ENCODE data around the gene APCDD1.

Gene APCDD1

DNA sequence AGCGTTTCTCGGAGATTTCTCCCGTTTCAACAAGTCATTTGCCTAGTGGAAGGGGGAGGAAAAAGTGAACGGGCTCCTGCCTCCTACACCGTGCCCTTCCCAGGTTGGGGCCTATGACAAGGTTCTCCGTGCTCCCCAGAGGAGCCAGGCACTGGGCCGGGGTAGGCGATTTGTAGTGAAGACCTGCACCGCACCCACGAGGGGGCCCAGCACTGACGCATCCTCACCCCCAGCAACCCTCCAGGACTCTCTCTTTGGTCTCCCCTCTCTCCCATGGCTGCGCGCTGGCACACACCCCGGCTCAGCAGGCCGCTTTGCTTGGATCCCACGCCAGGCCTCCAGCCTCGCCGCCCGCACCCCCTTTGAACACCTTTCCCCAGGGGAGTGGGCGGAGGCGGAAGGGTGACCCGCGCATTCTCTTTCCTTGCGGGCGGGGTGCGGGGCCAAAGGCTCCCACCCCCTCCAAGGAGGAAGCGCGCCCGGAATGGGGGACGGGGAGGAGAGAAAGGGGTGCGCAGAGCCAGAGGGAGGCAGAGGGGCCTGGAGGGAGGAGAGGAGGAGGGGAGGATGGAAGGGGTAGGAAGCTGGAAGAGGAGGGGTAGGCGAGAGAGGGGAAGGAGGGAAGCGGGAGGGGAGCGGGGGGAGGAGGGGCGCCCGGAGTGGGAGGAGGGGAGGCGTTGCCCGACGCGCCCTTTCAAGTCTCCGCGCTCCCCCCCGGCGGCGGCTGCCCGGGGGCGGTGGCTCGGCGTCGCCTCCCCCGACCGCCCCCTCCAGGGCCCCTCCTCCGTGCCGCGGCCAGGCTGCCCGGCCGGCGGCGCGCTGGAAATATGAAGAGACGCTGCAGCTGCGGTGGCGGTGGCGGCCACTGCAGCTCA is at the start of gene APCDD1:
Gene APCDD1 (plus strand): TSS at position 830 of the 875 bp plus-strand sequence. CDS start 347 bp downstream, outside the sequence.
- no peak for DNase-seq

DNA sequence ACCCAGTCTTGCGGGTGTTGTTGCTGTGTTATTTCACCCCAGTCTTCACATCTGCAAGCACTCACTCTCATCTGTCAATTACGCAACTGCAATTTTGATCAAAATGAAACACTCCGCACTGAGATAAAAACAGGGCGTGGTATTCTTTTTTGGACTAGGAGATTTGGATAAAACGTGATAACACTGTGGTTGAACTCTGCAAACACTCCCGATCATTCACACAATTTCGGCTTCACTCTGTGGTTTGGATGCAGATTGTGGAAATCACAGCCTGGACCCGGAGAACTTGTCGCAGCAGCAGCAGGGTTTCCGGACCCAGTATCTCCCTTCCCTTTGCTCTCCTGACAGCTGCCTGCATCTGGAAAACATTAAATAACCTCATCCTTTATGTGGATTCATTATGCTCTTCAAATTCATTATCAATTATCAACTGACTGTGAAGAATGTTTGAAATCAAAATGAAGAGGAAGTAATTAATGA is 49.4 kb upstream of the APCDD1 start:
- no peak for DNase-seq

DNA sequence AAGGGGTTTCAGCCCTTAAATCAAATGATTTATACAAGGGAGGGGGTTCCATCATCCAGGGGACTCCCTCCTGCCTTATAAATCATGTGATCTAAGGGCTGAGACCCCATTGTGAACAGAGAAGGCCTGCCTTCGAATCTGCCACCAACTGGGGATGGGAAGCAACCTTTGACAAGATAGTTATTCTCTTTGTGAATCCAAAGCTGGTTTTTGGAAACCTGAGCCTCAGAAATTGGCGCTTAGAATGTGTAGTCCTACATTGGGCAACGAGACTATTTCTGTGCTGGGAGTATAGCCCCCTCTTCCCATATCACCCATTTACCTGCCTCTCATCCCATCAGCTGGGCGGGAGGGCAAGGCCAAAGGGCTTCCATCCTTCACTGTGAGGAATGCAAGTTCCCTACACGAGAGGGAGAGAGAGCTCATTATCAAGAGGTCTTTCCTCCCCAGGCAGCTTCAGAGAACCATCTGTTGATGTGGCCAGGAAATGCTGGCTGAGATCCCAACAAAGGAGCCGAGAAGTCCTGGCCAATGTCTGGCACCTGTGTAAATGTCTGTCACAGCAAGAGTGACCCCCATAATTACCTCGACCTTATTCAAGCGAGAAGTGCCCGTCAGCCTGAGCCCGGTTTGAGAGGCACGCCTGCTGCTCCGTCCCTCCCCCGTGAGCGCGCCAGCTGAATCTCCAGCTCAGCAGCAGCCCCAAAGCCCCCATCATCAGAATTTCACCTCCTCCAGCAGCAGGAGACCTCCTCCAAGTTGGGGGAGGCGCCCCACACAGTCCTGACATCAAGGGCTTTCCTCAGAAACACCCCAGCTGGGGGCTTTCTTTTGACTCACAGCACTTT is 48.4 kb upstream of the APCDD1 start:
- no peak for DNase-seq

DNA sequence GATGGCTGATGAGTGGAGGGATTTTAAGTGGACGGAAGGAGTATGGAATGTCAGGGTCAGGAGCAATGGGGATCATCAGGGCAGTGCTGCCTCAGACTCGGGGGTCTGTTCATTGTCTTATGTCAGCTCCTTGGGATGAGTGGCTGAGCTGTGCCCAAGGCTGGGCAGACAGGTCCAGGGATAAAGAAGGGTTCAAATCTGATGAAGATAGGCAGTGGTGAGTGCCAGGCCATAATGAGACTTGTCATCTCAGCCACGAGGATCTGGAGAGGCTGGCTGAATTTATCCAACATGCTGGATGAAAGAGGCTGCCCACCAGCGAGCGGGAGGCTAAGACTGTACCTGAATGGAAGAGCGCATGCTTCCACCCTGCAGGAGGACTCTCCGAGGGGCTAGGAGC is 46.3 kb upstream of the APCDD1 start:
- DNase-seq: no peak

DNA sequence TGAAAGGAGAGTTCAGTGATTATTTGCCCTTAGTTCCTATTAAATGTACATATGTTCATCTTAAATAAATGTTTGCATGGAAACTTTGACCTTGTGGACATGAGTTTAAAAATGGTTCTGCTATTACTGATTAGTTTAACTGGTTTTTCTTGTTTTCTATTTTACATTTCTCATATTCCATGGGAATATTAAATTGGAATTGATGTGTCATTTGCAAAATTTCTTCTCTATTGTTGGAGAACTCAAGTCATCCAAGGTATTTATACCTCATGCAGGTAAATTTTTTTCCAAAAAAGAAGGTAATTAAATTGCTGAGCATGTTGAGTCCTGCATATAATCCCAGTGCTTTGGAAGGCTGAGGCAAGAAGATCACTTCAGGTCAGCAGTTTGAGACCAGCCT is 45.4 kb upstream of the APCDD1 start:
- no peak for DNase-seq

DNA sequence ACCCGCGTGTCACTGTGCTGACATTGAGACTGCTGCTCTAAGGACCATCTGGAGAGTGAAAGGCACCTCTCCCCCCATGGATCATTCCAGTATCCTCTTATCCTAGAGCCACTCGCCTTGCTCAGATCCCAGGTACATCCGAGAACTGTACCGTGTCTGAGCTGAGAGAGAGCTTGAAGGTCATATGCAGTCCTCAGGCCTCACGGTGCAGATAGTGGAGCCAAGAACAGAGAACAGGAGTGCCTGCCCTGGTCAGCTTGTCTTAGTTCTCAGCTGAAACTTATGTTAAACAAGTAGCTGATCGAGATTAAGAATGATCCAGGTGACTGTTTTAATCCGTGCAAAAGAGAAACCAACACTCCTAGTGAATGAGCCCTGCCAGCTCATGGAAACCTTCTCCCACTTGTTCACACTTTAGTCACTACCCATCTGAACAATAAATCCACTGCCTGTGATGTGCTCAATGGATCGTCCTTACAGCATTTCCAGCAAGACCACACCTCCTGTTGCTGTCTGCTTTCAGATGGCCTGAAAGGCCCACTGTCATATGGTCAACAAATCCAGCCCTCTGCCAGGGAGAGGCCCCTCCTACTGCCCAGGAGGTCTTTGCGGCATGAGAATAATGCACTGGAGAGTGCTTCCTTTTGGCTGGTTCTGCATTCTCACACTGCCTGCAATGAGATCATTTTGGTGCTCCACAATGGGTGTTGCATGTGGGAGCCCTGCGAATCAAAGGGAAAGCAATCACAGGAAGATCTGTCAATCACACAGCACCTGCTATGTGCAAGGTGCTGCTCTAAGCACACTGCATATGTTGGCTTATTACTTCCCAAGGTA is 43.7 kb upstream of the APCDD1 start:
- DNase-seq: no peak

DNA sequence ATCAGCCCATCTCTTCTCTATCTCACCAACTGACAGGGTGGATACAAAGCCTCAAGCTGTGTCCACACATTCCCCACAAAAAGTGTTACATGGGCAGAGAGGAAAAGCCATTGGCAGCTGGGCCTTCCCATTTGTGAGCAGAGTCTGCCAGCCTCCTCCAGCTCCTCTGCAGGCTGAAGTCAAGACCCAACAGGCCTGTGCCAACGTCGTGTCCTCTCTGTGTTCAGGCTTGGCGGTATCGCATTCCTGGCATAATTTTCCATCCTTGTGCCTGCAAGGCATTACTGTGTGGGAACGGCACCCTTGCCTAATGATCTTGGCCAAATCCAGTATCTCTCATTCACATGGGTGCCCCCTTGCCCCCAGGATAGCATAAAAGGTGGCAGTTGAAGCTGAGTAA is 41.5 kb upstream of the APCDD1 start:
- no peak for DNase-seq

DNA sequence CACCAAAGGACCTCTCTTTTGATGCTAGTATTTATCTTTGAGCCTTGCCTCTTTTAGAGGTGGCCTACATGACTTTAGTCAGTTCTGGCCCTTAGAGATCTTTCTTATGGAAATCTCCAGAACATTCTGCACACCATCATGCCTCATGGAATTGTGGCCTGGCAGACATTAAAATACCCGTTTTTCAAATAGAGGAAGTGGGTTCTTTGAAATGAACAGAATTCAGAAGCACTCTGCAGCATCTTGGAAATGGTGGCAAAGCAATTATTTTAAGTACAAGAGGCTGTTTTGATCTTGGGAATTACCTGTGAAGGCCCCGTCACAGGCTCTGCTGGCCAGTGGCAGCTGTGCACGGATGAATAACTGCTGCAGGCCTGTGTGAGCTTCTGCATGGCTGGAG is 40.7 kb upstream of the APCDD1 start:
- no peak for DNase-seq

DNA sequence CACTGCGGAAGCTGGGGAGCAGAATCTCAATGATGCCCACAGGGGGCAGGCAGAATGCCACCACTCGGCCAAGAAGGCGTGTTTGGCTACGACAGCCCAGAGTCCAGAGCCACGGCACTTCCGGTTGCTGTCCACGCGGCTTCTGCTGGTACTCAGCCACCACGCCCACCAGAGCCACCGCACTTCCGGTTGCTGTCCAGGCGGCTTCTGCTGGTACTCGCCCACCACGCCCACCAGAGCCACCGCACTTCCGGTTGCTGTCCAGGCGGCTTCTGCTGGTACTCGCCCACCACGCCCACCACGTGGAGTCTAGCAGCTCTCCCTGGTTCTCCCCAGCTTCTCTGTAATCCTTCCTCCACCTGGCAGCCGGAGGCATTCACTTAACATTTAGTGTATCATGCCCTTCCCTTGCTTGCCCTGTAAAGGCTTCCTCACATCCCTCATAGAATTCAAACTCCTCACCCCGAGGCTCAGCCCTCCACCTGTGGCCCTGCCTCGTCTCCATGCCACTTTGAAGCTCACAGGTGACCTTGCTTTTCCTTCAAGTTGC is 40.1 kb upstream of the APCDD1 start:
- no peak for DNase-seq

DNA sequence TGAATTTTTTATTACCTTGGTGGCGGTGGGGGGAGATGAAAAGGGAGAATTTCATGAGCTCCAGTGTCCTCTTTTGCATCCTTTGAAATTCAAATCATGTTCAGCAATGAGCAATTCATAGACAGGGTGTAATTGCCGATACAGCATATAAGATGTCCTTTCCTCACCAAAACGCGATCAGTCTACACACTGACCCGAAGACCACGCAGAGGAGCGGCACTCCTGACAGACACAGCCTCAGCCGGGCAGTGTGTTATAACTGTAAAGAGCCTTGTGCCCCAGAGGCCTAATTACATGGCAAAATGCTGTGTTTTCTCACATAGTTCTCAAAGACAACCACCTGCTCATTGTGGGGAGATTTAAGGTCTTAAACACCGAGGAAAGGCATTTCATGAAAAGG is 38.4 kb upstream of the APCDD1 start:
- no peak for DNase-seq

DNA sequence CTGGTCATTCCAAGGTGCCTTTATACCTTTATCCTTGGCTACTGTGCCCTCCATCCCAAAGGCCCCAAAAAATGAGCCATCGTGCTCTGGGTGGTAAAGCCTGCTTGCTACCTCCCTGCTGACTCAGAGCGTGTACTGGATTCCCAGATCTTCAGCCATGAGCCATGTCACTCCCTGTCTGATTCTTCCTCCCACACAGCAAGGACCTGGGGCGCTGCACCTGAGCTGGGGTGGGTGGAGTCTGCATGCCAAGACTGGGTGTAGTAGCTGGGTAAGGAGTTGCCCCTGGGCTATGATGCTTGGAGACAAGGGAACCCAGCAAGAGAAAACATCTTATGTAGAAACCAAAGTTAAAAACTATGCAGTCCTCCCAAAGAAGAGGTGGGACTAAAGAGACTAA is 37.2 kb upstream of the APCDD1 start:
- DNase-seq: no peak

DNA sequence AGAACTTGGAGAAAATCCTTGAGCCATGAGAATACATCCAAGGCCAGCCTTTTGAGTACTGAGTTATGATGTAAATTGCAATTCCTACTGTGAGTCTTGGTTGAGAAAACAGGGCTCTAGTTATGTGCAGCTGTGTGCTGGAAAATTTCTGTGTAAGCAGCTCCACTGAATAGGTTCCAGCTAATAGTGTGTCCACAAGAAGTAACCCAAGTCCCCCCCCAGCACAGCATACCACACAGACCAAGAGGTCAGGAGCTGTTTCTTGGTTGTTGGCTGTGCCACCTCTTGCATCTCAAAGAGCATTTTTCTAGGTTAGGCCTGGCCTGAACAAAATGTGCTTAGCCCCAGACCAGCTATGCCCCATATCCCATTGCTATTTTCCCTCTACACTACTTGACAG is 36.8 kb upstream of the APCDD1 start:
- DNase-seq: no peak

DNA sequence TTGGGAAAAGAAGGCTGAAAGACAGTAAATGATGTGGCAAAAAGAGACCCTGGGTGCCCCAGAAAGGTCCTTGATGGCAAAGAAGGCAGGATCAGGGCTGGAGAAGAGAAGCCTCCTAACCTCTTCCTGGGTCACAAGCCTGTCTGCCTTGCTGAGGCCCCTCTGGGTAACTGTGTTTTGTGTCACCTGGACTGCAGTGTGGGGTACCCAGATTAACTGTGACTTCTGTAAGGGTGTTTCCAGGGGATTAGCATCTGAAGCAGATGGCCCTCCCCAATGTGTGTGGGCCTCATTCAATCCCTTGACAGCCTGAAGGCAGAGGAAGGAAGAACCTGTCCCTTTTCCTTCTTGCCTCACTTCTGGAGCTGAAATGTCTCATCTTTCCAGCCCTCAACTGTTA is 35.6 kb upstream of the APCDD1 start:
- DNase-seq: no peak

DNA sequence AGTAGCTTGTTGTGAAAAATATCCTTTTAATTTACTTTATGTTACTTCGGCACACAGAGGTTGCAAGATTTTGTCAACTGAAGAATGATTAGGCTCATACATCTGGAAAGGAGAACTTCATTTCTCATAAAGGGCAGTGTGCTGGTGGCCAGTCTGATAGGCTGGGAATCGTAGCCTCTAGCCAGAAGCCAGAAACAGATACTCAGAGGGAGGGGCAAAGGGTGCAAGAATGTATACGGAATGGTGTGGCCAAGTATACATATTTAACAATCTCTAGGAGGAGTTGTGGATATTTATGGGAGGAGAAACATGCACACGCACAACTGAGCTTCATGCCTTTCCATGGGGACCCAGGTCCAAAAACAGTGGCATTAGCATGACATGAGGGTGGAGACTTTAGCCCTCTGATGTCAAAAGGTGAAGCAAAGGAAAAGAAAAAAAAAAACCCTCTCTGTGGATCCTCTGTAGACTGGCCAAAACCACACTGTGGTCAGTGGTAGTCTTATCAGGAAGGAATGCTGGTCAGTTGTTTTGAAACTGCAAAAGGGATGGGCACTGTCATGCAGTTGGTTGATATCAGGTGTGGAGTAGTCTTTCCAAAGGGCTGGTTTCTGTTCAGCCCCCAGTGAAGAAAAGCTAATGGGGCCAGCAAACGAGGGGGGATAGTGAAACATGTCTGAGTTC is 34.9 kb upstream of the APCDD1 start:
- DNase-seq: no peak

DNA sequence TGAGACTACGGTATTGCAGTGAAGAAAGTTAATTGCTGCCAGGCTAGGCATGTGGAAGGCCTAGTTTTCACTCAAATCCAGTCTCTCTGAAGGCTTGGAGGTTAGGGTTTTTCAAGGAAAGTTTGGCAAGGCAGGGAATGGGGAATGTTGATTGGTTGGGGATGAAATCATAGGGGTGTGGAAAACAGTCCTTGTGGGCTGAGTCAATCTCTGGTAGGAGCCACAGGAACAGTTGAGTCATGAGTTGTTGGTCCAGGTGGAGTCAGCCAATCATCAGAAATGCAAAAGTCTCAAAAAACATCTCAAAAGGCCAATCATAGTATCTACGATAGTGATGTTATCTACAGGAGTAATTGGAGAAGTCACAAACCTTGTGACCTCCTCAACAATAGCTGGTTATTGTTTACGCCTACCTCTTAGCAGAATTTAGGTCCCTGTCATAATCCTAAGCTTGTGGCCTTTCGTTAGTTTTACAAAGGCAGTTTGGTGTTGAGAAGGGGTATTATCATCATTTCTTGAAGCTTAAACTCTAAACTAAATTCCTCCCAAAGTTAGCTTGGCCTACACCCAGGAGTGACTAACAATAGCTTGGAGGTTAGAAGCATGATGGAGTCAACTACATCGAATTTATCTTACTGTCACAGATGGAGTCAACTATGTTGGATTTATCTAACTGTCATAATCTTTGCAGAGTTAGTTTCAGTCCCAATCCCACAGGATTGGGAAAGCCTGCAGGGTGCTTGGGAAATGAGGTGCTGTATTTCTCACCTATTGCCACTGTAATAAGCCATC is 33.7 kb upstream of the APCDD1 start:
- no peak for DNase-seq

DNA sequence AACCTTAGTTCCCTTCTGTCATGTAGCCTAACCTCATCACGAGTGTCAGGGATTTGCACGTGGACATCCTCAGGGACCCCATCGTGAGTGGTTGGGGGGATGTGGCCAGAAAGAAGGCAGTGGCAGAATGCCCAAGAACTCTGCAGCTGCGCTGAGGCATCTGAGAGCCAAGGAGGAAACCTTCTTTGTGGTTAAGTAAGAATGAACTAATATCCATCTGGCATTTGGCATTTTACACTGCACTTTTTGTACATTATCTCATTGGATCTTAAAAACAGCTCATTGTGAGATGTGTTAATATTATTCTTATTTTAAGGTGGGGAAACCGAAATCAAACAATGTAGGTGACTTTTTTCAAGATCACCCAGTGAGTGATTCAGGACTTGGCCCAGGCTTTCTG is 32.6 kb upstream of the APCDD1 start:
- no peak for DNase-seq

DNA sequence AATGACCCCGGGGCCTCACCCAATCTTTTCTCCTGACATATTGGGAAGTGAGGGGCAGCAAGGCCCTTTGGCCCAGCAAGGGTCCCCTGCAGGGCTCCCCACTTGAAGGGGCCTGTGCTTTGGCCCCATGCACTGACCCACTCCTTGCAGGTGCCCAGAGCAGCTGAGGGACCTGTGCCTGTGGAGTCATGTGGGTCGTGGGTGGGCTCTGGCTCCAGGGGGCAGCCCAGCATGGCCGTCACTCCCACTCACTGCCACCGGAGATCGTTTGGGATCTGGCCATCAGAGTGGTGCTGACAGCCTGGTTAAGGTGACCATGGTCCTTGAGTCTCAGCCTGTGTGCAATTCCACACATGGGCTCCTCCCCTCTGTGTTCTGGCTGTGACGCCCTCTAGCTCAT is 31.7 kb upstream of the APCDD1 start:
- DNase-seq: no peak

DNA sequence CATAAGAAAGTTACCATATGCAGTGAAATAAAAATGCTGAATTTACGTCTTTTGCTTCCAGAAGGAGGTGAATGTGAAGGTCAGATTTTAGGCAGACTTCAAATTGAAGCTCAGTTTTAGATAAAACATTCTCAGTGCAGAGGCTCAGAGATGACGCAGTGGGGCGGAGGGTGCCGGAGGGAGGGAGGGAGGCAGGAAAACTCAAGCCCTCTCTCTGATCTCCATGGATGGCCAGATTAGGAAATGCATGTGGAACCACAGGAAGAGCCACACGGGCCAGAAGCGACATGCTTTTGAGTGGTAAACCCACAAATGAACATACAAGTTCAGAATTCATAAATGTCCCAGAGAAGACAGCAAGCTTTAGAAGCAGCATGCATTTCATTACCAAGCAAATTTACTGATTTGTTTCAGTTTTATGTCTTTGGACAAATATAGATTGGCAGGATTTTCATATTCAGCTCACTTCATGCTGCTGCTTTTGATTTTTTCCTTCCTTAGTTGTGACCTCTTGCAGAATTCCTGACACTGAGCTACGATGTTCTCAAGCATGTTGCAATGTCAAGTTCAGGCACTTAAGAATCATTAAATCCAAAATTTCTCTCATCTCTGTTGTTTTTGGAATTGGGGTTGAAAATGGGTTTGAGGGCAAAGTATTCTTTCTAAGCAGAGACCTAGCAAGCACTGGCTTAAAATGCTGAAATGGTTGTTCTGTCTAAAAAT is 29.7 kb upstream of the APCDD1 start:
- no peak for DNase-seq

DNA sequence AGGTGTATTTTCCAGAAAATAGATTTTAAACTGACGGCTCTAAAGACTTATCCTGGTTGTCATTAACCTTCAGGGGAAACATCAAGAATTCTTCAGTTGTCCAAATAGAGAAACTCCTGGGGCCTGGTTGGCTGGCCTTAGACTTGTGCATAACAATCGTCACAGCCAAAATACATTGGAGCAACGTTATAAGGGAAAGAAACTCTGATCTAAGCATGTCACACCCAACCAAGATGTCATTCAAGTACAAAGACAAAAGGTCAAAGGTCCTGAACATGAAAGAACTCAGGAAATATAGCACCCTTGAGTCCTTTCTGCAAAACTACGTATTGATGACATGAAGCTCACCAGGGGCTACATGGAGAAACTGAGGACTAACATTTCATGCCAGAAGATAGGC is 23.8 kb upstream of the APCDD1 start:
- no peak for DNase-seq

DNA sequence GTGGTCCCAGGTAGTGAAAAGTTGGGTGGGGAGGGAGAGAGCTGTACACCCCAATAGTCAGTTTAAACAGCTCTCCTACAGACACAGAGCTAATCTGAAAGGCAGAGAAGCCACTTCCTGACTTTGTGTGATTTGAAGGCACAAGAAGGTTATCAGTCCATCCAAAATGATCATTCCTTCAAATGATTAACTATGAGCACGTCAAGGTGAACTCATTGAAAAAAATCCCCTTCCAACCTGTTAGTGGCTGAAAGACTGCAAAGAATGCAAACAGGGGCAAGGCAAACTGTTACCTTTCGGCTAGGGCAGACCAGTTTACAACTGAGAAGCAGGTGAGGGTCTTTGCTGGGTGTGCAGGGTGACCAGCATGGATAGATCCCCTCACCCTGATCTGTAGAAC is 22.8 kb upstream of the APCDD1 start:
- no peak for DNase-seq

DNA sequence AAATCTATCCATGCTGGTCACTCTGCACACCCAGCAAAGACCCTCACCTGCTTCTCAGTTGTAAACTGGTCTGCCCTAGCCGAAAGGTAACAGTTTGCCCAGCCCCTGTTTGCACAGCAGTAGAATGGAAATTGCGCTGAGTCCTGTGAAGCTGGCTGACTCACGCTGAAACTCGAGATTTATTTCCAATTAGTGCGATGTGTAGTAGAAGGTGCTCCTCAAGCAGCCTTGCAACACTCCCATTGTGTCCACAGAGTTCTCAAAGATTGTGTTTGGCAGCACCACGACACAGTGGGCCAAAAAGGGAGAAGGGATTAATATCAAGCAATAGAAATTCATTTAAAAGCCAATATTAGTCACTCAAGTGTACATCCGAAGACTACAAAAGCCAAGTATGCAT is 21.7 kb upstream of the APCDD1 start:
- no peak for DNase-seq
